T-helper 1 cell (primary cell): ENCODE results near the gene LOXL1.
A peak's percentile ranks its signal among the peaks of the same experiment; 100 is the strongest.
"Not testable (repeated sequence)": the region's sequence is repeated elsewhere in the genome, so short reads cannot be mapped to it uniquely, and the experiment has no call there.

ENCODE experiments used
- DNase-seq, 5 donors: peaks; one replicate each; pipeline ENCODE4 v3.0.0-alpha.2; 2012 to 2020

Gene LOXL1

DNA sequence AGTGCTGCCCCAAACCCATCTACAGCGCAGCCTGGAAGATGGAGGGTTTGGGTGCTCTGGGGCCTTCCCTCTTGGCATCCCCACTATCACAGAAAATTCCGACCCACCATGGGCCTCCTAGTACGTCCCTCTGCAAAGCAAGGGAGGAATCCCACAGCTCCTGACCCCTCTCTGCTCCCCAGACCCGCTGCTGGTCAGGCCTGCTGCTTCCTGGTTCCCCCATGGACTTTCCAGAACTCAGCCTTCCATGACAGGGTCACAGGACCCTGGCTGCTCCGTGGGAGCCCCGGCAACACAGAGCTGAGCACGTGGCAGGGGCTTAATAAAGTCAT lies 3.1 kb upstream of the LOXL1 start:
- DNase-seq, result no peak

DNA sequence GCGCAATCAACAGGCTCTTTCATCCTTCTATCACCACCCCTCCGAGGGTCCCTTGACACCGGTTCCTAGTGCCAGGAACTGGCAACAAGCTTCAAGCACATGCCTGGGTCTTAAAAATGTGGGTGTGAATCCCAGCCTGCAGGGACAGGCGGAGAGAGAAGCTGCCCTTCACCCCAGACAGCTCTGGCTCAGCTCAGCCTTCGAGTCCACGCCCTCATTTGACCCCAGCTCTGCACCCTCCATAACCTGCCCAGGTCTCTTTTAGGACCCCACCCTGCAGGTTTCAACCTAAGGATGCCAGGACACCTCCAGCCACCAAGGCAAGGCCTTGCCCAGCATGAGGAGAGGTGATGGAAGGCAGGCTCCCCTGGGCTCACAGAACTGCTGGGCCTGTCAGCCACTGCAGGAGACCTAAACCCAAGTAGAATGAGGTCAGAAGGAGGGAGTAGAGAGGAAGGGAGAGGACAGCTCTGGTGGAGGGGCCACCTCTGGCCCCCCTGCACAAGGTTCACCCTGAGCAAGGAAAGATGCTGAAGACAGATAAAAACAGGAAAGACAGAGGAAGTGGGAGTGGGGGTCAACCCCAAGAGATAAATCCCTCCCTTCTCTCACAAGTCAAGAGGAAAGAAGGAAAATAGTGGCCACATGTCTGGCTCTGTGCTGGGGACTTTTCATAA lies 2.6 kb upstream of the LOXL1 start:
- DNase-seq, result no peak

DNA sequence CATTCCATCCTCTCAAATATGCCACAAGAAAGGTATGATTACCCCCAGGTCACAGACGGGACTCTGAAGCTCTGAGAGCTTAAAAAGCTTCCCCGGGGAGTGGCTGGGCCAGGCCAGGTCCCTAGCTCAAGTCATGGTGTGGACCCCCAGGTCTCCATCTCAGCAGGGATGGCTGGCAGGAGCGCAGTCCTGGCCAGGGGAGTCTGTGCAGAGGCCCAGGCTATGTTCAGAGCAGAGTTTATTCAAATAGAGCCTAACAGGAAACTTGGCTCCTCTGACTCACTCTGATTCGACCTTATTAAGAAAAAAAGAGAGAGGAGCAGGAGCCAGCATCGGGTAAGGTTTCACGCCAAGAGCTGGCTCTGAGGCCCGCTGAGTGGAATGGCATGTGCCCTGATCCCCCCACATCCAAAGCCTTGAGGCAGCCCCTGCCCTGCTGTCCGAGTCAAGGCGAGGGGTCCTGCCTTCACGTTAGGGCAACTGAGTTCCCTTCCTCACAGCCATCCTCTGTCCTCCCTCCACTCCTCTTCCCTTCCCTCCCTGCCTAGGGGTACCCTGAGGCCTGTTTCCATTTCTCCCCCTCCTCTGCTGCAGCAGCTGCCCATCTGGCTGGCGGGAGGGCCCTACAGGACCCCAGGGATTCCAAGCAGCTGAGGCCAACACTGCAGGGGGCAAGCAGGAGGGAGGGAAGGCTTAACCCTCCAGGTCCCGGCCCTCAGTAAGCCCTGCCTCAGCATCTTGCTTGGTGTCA lies 1.9 kb upstream of the LOXL1 start:
- DNase-seq, result peak in 1 of 5 donors; percentile 62

DNA sequence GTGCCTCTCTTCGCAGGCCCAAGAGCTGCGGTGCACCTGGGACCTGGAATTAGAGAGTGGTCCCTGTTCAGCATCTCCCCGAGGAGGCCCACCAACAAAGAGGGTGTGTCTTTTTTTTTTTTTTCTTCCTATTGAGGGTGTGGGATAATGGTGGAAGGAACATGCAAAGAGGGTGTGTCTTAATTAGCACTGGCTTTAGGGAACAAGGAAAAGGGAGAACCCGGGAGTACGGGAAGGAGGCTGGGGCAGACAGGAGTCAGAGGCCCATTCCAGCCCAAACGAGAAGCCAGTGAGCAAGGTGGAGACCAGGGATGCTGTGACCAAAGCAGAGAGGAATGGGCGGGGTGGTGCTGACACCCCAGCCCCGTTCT lies 429 bp upstream of the LOXL1 start:
- DNase-seq, result no peak

DNA sequence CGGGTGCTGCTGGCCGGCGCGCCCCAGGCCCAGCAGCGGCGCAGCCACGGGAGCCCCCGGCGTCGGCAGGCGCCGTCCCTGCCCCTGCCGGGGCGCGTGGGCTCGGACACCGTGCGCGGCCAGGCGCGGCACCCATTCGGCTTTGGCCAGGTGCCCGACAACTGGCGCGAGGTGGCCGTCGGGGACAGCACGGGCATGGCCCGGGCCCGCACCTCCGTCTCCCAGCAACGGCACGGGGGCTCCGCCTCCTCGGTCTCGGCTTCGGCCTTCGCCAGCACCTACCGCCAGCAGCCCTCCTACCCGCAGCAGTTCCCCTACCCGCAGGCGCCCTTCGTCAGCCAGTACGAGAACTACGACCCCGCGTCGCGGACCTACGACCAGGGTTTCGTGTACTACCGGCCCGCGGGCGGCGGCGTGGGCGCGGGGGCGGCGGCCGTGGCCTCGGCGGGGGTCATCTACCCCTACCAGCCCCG lies 777 bp downstream of the LOXL1 start:
- DNase-seq, result peak in 3 of 5 donors; percentile 19 to 32 (median 32)

DNA sequence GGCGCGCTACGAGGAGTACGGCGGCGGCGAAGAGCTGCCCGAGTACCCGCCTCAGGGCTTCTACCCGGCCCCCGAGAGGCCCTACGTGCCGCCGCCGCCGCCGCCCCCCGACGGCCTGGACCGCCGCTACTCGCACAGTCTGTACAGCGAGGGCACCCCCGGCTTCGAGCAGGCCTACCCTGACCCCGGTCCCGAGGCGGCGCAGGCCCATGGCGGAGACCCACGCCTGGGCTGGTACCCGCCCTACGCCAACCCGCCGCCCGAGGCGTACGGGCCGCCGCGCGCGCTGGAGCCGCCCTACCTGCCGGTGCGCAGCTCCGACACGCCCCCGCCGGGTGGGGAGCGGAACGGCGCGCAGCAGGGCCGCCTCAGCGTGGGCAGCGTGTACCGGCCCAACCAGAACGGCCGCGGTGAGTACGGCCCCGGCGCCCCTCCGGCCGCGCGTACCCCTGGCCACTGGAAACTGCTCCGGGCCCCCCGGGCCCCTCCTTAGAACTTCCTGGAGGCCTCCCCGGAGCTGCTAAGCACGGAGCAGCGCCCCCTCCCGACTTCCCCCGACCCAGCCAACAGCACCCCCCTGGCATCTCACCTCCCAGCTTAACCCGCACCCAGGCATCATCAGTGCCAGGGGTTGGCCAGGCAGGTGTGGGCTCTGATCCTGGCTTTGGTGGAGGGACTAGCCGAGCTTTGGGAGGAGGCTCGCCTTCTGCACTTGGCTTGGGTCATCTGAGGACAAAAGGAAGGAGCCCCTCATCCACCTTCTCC lies 1.4 kb downstream of the LOXL1 start:
- peak; percentile 51 to 77 (median 67) for DNase-seq

DNA sequence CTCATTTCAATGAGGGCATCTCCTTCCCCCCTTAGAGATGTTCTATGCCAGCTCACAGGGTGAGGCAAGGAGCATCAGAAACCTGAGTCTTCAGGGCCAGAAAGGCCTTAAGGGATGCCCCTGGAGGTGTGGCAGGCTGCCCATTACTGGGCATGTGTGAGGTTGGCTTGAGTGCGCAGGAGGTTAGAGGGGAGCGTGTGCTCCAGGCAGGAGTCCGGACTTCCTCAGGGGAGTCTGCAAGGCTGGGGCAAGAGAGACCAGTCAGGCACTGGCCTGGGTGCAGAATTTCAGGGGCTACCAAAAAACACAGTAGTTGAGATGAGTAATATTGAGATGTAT lies 1.9 kb downstream of the LOXL1 start:
- DNase-seq, result no peak

DNA sequence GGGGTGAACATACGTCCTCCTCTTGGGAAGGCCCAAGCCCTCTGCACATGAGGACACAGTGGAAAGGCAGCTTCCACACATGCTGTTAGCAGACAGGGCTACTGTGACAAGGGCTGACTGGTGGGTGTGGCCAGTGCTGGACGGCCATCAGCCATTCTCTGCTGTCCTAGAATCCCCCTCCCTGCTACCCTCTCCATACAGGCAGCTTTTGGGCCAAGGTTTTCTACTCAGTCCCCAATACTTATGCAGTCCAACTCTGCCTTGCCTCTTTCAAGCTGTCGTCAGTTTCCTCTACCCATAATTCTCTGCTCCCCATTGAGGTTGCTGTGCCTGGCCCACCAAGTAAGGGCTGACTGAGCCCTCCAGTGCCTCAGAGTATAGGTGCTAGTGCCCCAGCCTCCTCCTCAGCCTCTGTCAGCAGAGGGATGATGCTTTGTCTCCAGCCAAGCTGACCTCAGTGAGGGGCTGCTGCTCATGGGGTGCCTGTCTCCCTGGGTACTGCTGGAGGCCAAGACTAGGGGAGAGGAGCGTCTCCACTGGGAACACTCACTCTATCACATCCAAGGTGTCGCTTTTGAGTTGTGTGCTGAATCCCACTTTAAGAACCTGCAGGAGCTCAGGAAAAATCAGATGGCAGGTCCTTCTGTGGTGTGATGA lies 2.8 kb downstream of the LOXL1 start:
- DNase-seq, result no peak

DNA sequence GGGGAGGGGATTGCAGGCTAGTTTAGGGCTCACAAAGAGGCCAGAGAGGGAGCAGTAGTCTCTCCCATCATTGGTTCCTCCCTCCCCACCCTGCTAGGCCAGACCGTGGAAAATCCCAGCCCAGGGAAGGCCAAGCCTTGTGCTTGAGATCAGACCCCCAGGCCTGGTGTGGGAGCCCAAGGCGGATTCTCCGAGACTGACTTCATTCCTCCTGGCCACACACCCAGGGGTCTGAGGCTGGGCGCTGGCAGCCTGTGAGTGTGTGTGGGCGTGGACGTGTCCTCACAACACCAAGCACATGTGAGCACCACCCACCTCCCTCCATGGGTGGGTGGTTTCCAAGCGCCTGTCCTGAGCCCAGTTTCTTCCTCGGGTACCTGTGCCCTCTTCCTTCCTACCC lies 4.1 kb downstream of the LOXL1 start:
- DNase-seq, result no peak

DNA sequence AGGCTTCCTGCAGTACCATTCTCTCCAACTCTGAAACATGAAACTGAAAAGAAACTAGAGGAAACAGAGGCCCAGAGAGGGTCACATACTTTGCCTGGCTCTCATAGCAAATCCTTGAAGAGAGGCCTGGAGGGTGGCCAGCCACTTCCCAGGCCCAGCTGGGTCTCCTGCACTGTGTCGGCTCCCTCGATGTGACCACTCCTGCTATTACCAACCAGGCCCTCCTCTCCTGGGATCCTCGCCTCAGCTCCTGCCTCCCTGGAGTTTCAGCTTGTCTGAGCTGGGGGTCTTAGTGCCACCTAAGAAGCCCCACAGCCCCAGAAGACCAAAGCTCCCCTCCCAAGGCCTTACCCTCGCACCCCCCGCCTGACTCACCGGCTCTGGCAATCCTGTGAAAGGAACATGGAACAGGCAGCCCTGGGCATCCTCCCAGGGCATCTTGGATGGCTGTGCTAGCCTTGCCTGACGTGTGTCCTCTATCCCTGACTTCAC lies 4.6 kb downstream of the LOXL1 start:
- no peak for DNase-seq

DNA sequence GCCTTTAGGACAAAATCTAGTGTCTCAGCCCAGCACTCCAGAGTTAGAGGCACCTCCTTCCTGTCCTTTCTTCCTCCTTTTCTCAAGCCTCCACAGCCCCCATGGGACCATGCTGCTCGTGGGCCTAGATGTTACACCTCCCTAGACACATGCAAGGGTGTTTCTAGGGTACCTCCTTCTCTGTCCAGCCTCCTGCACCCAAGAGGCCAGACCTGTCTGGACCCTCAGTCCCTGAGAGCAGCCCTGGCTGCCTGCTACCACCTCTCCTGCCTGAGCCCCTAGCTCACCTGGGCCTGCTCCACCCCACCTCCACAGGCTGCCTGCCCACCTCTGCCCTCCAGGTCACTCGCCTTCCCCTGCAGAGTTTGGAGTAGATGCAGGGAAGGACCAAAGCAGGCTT lies 5.2 kb downstream of the LOXL1 start:
- DNase-seq, result no peak

DNA sequence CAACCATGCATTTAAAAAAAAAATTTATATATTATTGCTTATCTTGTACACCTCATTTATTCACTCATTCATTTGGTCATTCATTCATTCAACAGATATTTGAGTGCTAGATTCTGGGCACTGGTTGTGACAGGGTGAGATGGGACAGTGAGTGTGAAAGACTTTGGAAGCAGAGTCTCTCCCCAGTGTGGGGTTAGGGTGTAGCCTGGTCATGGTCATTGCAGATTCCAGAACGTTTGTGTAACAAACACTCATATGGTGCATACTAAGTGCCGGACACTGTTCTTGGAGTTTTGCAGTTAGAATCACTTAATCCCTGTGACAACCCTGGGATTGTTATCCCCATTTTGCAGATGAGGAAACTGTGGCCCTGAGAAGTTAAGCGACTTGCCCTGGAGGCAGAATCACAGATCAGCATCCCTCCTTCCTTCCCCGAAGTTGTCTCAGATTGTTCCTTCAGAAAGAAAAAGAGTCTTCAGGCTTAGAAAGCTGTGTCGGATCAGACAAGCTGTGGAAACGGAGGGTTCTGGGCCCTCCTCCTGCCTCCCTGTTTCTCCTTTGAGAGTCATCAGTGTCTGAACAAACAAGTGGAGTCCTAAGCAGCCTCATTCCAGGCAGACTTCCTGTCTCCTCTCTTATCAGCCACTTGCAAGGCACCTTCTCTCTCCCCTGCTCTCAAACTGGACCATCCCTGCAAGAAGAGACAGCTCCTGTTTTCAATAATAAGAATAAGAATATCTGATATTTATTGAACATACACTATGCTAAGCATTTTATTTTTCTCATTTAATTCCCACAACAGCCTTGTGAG lies 6.3 kb downstream of the LOXL1 start:
- no peak for DNase-seq

DNA sequence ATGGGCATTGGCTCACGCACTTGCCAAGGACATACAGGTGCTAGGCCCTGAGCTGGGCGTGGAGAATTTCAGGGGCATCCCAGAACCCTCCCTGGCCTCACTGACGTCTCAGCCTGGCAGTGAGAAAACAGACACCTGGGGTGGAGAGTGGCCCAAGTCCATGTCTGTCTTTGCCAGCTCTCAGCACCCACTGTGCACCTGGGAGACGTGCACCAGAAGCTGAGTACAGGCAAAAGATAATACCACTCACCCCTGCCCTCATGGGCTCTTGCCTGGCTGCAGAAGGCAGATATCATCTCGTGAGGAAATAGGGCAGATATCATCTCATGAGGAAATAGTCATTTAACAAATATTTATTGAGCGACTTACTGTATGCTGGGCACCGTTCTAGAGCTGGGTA lies 8.0 kb downstream of the LOXL1 start:
- DNase-seq, result no peak

DNA sequence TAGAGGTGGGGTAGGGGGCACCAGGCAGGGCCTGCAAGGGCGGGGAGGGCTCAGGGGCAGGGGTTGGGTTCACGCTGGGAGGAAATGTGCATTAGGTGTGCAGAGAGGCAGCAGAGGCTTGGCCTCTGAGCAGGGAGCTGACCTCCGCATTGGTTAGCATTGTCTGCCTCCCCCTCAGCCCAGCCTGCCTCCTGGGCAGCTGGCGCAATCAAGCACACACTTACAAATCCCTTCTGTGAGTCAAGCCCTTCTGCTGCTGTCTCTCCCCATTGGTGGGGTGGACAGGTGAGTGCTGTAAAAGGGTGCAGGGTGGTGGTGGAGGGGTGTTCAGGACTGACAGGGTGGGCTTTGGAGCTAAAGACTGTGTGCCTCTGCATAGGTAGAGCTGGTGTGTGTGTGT lies 9.3 kb downstream of the LOXL1 start:
- no peak for DNase-seq

DNA sequence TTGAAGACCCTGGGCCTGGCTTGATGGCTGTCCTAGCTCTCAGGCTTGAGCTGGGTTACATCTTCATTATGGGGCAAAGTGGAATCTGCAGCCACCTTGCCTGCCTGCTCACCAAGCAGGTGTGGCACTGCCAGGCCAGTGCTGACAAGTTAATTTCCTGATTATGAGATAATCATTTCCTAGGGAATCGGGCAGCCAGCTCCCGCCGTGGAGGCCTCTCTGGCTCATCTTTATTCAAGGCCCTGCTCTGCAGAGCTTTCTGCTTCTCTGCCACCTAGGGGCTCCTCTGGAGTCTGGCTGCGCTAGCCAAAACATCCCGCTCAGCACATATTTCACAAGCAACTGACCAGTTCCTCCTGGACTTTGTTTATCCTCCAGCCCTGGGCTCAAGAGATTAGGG lies 9.9 kb downstream of the LOXL1 start:
- DNase-seq, result no peak

DNA sequence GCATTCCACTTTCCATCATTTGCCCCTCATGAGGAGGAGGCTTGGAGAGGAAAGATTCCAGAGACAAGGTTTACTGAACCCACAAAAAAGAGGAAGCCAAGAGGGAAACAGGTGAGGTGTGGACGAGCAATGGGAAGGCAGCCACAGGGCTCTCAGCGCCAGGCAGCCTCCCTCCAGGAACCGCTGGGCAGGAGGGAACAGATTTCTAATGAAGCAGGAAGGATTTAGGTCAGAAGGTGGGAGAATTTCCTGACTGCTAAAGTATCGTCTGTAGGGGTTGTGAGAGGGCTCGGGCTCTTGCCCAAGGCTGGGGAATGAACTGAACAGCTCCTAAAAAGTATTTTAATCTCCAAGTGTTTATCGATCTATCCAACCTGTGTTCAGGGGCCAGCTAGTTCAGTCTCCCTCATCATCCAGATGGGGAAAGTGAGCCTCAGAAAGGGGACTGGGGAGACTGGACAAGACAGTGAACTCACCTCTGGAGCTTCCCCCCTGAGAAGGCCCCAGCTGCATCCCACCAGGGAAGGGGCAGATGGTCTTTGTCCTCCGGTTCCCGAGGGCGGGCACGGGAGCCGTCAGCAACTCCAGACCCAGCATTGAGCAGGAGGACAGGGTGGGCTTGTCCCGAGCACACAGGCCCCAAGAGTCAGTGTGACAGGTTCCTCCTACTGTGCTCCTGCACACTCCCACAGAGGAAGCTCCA lies 10.5 kb downstream of the LOXL1 start:
- no peak for DNase-seq

DNA sequence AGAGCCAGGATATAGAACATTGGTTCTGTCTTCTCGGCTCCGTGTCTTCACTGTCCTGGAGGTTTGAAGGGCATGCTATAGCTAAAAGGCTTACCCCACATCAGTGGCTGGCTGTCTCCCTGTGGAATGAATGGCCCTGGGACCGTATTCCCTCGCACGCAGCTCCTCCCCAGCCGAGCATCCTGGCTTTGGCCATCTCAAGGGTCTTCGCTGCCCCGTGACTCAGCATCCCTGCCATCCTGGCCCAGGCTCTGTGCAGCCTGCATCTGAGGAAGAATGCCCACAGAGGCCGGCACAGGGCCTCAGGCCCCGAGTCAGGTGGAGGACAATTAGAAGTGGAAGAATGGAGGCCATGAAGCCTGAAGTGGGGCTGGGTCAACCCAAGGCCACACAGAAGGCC lies 11.0 kb downstream of the LOXL1 start:
- DNase-seq, result no peak

DNA sequence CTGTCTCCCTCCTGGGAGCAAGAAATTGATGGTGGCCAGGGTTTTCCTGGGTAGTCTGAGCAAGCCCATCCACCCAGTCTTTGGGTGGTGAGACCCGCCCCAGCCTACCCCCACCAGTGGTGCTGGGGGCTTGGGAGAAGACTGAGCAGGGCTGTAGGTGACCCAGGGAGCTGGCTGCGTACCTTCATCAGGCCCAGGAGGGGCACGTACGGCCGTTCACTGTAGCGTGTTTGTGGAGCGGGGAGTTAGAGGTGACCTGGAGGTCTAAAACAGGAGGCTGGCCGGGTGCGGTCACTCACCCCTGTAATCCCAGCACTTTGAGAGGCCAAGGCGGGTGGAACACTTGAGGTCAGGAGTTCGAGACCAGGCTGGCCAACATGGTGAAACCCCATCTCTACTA lies 11.5 kb downstream of the LOXL1 start:
- DNase-seq, result no peak

DNA sequence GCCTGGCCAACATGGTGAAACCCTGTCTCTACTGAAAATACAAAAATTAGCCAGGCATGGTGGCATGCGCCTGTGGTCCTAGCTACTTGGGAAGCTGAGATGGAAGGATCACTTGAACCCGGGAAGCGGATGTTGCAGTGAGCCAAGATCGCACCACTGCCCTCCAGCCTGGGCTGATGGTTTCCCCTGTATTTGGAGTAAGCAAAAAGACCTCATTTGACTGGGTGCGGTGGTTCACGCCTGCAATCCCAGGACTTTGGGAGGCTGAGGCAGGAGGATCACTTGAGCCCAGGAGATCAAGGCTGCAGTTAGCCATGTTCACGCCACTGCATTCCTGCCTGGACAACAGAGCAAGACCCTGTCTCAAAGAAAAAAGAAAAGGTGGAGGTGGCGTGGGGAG lies 12.3 kb downstream of the LOXL1 start:
- not testable (repeated sequence) for DNase-seq

DNA sequence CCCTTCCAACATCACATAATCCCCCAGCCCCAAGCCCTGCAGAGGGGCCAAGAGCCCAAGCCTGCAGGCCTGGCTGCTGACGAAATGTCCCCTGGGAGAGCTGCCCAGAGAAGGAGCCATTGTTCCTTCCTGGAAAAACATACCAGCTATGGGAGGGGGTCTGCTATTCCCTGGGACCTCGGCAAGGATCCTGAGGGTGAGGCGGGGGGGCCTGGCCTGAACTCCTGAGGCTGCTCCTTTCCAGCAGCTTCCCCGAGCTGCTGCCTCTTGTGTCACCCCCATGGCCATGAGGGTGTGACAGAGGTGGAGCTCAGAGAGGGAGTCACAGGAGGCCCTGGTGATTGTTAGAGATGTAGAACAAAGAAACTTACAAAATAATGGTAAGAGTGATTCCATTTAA lies 12.9 kb downstream of the LOXL1 start:
- DNase-seq, result no peak

DNA sequence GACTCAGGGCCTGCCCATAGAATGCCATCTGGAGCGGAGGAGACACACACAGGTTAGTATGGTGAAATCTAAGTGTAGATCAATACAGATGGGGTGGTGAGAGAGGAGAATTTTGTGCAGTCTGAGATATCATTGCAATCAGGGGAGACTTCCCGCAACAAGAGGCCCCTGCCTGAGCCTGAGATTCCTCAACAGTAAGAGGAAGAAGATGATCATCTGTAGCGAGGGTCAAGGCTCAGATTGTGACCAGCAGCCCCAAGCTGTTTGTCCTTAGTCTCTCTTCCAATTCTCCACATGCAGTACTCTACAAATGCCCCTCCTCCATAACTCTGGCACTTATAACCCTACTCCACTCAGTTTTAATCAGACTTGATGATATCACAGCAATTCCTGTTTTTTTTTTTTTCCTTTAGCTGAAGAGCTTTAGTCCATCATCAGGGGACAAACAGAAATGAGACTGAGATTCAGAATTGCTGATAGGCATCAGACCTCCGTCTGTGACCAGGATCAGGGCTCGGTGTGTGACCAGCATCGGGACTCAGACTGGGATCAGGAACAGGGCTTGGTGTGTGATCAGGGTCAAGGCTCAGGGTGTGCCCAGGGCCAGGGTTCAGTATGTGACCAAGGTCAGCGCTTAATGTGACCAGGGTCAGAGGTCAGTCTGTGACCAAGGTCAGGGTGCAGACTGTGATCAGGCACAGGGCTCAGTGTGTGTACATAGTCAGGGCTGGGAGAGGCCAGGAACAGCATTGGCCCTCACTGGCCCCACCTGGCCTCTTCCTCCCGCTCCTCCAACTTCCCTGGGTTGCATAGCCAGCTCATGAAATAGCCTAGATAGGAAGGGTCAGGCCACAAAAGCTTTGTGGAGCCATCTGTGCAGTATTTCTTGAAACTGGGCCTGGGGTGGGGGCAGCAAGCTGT lies 14.1 kb downstream of the LOXL1 start:
- DNase-seq, result no peak
